Fibroblast of pulmonary artery (primary cell): ENCODE measurements around the gene SKOR1.
A peak's percentile ranks its signal among the peaks of the same experiment; 100 is the strongest.

Experiments used
- DNase-seq: peaks from one replicate; pipeline ENCODE4 v3.0.0-alpha.2; 2010; ENCODE audit warnings: low read depth
- H3K4me3 ChIP-seq: replicated peaks from 2 replicates; pipeline ENCODE4 v1.5.1; 2011; ENCODE audit warnings: low read depth, mild to moderate bottlenecking, control low read depth, low read length, moderate library complexity
- TF ChIP-seq, protein P1 (sequence below): IDR thresholded peaks from 2 replicates; pipeline ENCODE4 v1.5.1; 2011; ENCODE audit warnings: mild to moderate bottlenecking, control low read depth, low read length, inconsistent platforms; ENCODE audit errors: missing control alignments

Gene SKOR1

GRCh38 chr15:67833710-67834511 lies 8.6 kb downstream of the SKOR1 start:
- peak overlapping the region; percentile 14 for H3K4me3 ChIP-seq
- peak; percentile 34 for DNase-seq

GRCh38 chr15:67834581-67835296 lies 9.4 kb downstream of the SKOR1 start:
- peak overlapping the region; percentile 12 for H3K4me3 ChIP-seq
- no peak for DNase-seq
- TF ChIP-seq, protein P1, sequence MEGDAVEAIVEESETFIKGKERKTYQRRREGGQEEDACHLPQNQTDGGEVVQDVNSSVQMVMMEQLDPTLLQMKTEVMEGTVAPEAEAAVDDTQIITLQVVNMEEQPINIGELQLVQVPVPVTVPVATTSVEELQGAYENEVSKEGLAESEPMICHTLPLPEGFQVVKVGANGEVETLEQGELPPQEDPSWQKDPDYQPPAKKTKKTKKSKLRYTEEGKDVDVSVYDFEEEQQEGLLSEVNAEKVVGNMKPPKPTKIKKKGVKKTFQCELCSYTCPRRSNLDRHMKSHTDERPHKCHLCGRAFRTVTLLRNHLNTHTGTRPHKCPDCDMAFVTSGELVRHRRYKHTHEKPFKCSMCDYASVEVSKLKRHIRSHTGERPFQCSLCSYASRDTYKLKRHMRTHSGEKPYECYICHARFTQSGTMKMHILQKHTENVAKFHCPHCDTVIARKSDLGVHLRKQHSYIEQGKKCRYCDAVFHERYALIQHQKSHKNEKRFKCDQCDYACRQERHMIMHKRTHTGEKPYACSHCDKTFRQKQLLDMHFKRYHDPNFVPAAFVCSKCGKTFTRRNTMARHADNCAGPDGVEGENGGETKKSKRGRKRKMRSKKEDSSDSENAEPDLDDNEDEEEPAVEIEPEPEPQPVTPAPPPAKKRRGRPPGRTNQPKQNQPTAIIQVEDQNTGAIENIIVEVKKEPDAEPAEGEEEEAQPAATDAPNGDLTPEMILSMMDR: no peak

More at GRCh38 chr15:67833710-67834511, 8.6 kb downstream of the SKOR1 start:
- TF ChIP-seq, protein P1: peak; percentile 41

DNA sequence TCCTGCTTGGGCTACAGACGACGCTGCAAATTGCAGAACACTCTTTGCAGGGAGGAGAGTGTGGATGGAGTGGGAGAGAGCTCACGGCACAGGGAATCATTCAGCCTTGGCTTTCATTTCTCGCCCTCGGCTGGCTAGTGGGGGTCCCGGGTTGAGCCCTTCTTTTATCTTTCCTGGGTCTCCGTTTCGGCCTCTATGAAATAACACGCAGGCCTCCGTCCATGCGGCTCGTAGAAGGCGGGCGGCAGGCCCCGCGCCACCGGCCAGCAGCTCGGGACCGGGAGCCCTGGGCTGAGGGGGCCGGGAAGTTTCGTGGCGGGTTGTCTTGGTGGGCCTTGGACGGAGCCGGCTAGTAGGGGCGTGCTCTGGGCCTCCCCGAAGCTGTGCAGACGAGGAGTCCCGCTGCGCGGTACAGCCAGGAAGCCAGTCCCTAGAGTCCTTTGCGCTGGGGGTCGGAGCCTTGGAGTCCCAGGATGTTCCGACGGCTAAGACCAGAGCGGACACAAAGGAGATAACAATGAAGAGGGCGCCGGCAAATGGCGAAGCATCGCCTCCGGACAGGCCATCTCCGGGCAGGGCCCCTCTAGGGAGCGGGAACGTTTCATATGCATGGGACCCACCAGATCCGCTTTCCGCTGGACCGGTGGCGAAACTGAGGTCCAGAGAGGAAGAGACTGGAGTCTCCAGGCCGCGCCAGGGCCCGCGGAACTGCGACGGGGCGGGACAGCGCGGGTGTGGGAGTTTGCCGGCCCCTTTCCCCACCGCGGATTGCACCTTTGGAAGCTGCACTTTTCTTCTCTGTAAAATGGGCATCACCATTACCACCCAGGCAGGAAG lies 10.2 kb downstream of the SKOR1 start:
- TF ChIP-seq, protein P1: no peak
- peak overlapping the region; percentile 43 for H3K4me3 ChIP-seq
- DNase-seq: no peak

DNA sequence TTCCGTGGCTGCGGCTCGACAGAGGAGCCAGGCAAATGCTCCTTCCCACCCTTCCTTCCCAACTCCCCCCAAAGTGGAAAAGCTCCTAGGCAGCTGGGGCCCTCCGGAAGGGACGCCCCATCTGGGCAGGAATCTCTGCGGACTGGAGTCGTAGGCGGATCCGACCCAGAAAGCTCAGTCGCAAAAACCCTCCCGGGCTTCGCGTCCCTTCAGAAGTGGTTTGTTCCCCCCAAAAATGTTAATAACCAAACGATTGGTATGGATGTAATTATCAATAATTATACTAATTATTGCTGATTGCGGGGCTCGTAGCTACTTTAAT lies 10.8 kb downstream of the SKOR1 start:
- H3K4me3 ChIP-seq: peak overlapping the region; percentile 43
- TF ChIP-seq, protein P1: no peak
- no peak for DNase-seq

DNA sequence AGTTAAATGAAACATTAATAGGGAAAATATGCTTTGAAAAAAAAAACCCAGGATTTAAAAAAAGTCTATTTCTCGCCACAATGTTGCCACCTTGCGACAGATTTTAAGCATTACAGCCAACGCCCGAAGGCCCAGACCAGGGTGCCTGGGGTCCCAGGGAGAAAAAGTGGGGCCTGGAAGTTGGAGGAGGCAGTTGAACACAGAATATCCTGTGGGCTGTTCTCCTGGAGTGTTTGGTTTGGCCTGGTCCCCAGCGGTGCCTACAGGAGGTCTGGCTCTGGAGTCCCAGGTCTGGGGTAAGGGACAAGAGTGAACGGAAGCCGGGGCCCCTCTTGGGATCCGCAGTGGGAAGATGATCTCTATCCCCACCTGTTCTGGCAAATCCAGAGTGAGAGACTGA lies 11.2 kb downstream of the SKOR1 start:
- H3K4me3 ChIP-seq: peak overlapping the region; percentile 43
- TF ChIP-seq, protein P1: peak; percentile 73
- peak; percentile 61 for DNase-seq

- DNase-seq: no peak
- H3K4me3 ChIP-seq: no peak overlapping the region
- TF ChIP-seq, protein P1: no peak
Measured at GRCh38 chr15:67836955-67837354, 11.6 kb downstream of the SKOR1 start.
